RWPE1 (cell line): ENCODE measurements around the gene DACT3.

Source experiments
- CTCF ChIA-PET: fragments of 350-600 bp; sonication (Branson Sonifier 250); formaldehyde crosslinking; extraction: SDS; loops from one replicate; lab custom pipeline; 2021; lab: Yijun Ruan, JAX
- POLR2A ChIA-PET: fragments of 400-600 bp; formaldehyde crosslinking; extraction: SDS; loops from one replicate; lab custom pipeline; 2020; ENCODE audit warnings: antibody characterized with exemption; ENCODE audit not compliant: low non-redundant PET; lab: Yijun Ruan, JAX
- DNase-seq: peaks from one replicate; pipeline ENCODE4 v3.0.0; 2012; ENCODE audit warnings: low spot score
- H3K27ac ChIP-seq: fragments of 450-650 bp; 2 replicates; pipeline ENCODE4 v1.5.1; 2017
- TF ChIP-seq, protein P1 (sequence below): fragments of 450-650 bp; conservative IDR thresholded peaks from 2 replicates; pipeline ENCODE4 v1.5.1; 2017; ENCODE audit warnings: low read depth, mild to moderate bottlenecking

Gene DACT3

DNA sequence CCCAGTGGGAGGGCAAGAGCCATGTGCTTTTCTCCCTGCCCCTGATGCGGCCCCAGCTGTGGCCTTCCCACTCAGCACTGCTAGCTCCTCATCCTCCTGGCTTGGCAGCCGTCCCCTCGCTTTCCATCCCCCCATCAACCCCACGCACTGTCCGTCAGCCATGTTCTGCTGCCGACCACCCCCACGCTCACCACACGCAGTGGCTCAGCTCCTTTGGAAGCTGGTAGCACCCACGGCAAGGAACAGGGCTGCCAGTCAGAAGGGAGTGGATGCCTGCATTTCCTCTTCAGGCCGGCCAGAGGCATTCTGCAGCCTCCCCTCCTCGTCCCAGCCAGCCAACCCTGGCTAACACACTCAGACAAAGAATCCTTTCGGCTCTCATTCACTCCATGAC, 53.5 kb downstream of the DACT3 start:
- ChIA-PET CTCF (interaction anchor here (0.7 to 1.2 kb wide), 2 partner anchors 10 to 55 kb away, joined by 3 to 4 read pairs; no protein-coding TSS in a partner anchor), POLR2A (interaction anchor here (0.5 kb wide), 1 partner anchor 619 kb away, joined by 4 read pairs; no protein-coding TSS in a partner anchor)
- TF ChIP-seq, protein P1, sequence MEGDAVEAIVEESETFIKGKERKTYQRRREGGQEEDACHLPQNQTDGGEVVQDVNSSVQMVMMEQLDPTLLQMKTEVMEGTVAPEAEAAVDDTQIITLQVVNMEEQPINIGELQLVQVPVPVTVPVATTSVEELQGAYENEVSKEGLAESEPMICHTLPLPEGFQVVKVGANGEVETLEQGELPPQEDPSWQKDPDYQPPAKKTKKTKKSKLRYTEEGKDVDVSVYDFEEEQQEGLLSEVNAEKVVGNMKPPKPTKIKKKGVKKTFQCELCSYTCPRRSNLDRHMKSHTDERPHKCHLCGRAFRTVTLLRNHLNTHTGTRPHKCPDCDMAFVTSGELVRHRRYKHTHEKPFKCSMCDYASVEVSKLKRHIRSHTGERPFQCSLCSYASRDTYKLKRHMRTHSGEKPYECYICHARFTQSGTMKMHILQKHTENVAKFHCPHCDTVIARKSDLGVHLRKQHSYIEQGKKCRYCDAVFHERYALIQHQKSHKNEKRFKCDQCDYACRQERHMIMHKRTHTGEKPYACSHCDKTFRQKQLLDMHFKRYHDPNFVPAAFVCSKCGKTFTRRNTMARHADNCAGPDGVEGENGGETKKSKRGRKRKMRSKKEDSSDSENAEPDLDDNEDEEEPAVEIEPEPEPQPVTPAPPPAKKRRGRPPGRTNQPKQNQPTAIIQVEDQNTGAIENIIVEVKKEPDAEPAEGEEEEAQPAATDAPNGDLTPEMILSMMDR: no peak

DNA sequence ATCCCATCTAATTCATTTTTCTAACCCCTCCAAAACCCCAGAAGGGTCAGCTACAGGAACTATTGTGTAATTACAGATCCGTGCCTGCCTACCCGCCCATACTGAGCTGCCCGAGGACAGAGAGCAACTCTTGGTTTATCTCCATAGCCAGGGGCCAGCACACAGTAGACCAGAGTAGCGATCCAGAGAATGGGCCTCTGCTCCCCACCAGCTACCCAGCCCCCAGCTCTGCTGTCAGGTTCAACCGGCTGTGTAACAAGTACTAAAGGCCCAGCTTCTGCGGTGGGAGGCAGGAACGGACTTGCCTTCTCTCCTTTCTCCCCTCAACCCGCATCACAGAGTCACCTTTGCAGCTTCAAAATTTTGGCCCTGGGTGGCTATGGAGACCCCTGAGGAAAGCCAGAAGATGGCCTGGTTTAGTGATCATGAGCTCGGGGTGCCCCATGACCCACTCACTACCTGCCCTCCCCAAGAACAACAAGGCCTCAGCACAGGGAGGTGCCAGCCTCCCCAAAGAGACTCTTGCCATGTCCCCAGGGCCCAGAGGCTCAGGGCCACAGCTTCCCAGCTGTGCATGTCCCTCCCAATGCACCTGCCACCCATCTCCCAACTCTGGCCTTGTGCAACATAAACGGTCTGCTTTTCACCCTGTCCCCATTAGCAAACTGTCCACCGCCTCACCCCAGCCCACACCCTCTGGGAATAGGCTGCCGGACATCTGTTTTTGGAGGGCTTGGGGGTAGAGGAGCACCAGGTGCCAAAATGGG, 54.1 kb downstream of the DACT3 start:
- peak overlapping the region; percentile 14 for H3K27ac ChIP-seq
- DNase-seq: no peak
- TF ChIP-seq, protein P1: no peak
- CTCF ChIA-PET: interaction anchor here (0.6 to 1.2 kb wide), 3 partner anchors 11 to 66 kb away, joined by 3 to 4 read pairs (median 3); no protein-coding TSS in a partner anchor
- POLR2A ChIA-PET: interaction anchor here (0.5 kb wide), 1 partner anchor 620 kb away, joined by 4 read pairs; no protein-coding TSS in a partner anchor

More for the DNA sequence above, 53.5 kb downstream of the DACT3 start:
- DNase-seq: no peak
- H3K27ac ChIP-seq: peak overlapping the region; percentile 14

DNA sequence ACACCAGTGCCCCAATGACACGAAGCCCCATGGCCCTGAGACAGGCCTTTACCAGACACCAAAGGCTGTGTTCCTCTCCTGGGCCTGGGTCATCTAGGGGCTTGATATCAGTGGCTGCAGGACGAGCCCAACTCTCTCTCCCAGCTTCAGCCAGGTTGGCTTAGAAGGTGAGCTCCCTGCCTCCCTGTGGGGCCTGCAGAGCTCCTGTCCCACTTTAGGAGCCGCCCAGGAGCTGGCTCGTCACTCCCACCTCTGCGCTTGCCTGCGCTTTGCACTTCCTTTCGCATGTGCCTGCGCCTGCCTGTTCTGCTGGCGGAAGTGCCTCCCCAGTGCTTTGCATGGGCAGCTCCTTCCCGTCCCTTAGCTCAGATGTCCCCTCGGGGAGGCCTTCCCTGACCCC, 55.0 kb downstream of the DACT3 start:
- peak overlapping the region; percentile 38 for H3K27ac ChIP-seq
- ChIA-PET POLR2A (no interaction called here), CTCF (no interaction called here)
- TF ChIP-seq, protein P1: no peak
- DNase-seq: no peak

DNA sequence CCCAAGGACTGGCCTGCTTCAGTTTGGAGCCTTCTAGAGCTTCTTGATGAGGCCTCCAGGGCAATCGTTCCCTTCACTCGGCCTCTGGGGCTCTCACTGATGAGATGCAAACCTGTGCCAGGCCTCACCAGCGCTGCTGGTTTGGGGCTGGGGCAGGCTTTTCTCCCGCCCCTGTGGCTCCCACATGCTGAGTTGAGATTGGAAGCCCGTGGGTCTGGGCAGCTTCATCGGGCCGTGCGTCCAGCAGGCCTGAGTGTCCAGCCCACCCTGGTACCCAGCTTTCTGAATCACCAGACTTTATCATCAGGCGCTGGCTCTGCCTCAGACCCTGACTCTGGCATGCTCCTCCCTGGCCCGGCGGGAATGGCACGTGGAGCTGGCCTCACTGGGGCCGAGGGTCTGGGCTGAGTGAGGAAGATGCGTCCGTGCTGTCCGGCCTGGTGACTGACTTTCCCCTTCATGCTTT, 55.6 kb downstream of the DACT3 start:
- DNase-seq: no peak
- ChIA-PET CTCF (interaction anchor here (0.7 to 1.1 kb wide), 2 partner anchors 9 to 57 kb away, joined by 3 to 4 read pairs; no protein-coding TSS in a partner anchor), POLR2A (interaction anchor here (0.6 kb wide), 1 partner anchor 182 kb away, joined by 3 read pairs; no protein-coding TSS in a partner anchor)

DNA sequence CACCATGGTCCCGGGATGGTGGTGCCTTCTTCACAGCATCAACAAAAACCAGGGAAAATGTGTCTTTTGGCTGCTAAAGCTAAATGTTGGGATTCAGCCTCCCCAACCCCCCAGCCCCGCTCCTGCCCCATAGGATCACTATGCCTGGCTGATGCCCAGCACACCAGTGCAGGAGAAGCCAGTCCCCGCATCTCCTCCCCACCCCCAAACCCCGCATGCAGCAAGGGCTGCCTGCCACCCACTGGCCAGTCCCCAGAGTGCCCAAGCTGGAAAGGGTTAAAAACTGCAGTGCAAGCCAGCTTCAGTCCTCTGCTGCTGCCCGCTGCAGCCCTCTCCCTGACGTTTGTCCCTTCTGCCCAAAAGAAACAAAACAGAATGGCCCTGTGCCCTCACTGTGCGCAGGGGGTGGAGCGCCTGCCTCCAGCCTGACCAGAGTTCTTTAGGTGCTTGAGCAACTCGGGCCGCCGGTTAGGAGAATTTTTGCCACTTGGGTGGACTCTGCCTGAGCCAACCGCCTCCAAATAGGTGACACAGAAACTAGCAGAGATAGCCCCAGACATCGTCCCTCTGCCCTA, 56.1 kb downstream of the DACT3 start:
- DNase-seq: no peak
- H3K27ac ChIP-seq: peak overlapping the region; percentile 38
- POLR2A ChIA-PET: interaction anchor here (0.6 kb wide), 1 partner anchor 183 kb away, joined by 3 read pairs; no protein-coding TSS in a partner anchor
- CTCF ChIA-PET: interaction anchor here (0.7 to 1.1 kb wide), 2 partner anchors 9 to 57 kb away, joined by 3 to 4 read pairs; no protein-coding TSS in a partner anchor
- TF ChIP-seq, protein P1: no peak

More for the DNA sequence above, 55.6 kb downstream of the DACT3 start:
- peak overlapping the region; percentile 38 for H3K27ac ChIP-seq
- TF ChIP-seq, protein P1: no peak

DNA sequence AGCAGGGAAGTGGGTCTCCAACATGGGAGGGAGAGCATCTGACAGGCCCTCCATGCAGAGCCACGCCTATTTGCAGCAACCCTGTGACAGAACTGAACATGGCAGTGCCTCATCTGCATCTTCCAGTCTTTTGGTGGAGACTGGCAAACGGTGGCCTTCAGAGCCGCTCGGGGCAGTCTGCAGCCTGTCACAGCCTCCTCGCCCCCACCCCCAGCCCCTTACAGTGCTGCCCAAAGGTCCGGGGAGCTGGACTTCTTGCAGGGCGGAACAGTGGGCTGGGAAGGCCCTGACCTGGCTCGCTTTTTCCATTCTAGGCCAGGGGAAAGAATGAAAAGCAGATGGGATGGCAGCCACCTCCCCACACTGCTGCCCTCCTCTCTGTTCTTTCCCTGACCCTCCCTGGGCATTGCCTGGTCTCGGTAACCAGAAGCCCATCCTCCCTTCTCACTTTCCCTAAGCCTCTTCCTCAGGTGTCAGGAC, 57.2 kb downstream of the DACT3 start:
- H3K27ac ChIP-seq: peak overlapping the region; percentile 97
- no peak for DNase-seq
- ChIA-PET POLR2A (no interaction called here), CTCF (no interaction called here)
- TF ChIP-seq, protein P1: no peak
